ENCODE measurements around the gene FKBP4. TPM values are rescaled to one million over a fixed set of nuclear protein-coding genes. Genes with fewer than 3 reads are reported as not detected.

The FKBP4 gene
- polyA plus RNA-seq (2013) = 72.0 TPM

DNA sequence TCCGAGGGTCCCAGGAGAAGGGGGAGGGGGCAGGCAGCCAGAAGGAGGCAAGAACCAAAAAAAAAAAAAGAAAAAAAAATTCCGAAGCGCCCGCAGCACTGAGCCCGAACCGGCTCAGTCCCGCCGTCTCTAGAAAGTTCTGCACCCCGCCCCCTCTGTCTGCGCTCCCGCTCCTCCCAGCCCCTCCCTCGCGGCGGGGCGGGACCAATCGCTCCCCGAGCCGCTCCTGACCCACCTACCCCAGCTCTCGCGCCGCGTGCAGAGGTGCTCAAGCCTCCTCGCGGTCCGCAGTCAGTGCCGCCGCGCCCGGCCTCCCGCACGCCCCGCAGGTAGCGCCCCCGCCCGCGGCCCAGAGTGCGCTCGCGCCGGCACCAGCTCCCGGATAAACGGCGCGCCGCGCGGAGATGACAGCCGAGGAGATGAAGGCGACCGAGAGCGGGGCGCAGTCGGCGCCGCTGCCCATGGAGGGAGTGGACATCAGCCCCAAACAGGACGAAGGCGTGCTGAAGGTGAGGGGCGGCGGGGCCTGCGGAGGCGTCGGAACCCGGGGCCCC, at the start of gene FKBP4:
TSS of gene FKBP4 (plus strand) at position 235 of the 554 bp plus-strand sequence. CDS start at position 405, 170 bp downstream.
- Histone ChIP-seq H3K27ac (ENCODE audit: insufficient read depth in 1 of 2, low read depth in 1 of 2, low read length in 2 of 2, poor library complexity in 1 of 2, severe bottlenecking in 2 of 2) (peak within 1 kb of the TSS in 1 of 2 experiments; percentile 38), H3K4me1 (ENCODE audit: control extremely low read depth in 1 of 4, control insufficient read depth in 4 of 4, insufficient read depth in 4 of 4, low read length in 3 of 4) (peaks cover 7 to 39% (median 34%) of the 10 kb centered on the region in 4 experiments), H3K27me3 (replicated peaks in 2 of 5; ENCODE audit: control insufficient read depth in 4 of 5, insufficient read depth in 5 of 5, low read length in 4 of 5) (no peaks in the 10 kb centered on the region), H3K4me3 (ENCODE audit: control insufficient read depth in 1 of 7, extremely low read depth in 1 of 7, insufficient read depth in 4 of 7, low read depth in 2 of 7, low read length in 6 of 7) (peak within 1 kb of the TSS; percentile 62 to 87 (median 82)), H3K36me3 (ENCODE audit: control insufficient read depth in 4 of 4, insufficient read depth in 4 of 4, low read length in 3 of 4) (peaks cover 11 to 31% (median 26%) of the 10 kb centered on the region in 4 experiments), H3K9me3 (ENCODE audit: control extremely low read depth in 1 of 5, control insufficient read depth in 4 of 5, insufficient read depth in 2 of 5, low read depth in 1 of 5, low read length in 4 of 5) (no peaks in the 10 kb centered on the region)
- ChIA-PET POLR2A (interaction anchor here (0.6 kb wide), 1 partner anchor 1091 kb away, joined by 4 read pairs; no protein-coding TSS in a partner anchor), CTCF (interaction anchor here (1.4 to 3.8 kb wide), 4 partner anchors 10 to 112 kb away, joined by 4 to 18 read pairs (median 10); no protein-coding TSS in a partner anchor)
- DNase-seq = peak; percentile 85 to 89 (median 87)
- 0% methylated on average over 45 of the region's 63 CpGs for WGBS (ENCODE audit: insufficient coverage)

GRCh38 chr12:2745655-2746054, 49.1 kb upstream of the FKBP4 start:
- WGBS (ENCODE audit: insufficient coverage) = 33% methylated on average over 1 of the region's 2 CpGs
- H3K4me3 ChIP-seq (ENCODE audit: control insufficient read depth in 1 of 7, extremely low read depth in 1 of 7, insufficient read depth in 4 of 7, low read depth in 2 of 7, low read length in 6 of 7) = no peak overlapping the region
- no peak overlapping the region for H3K27ac ChIP-seq (ENCODE audit: insufficient read depth in 1 of 2, low read depth in 1 of 2, low read length in 2 of 2, poor library complexity in 1 of 2, severe bottlenecking in 2 of 2)
- H3K36me3 ChIP-seq (ENCODE audit: control insufficient read depth in 4 of 4, insufficient read depth in 4 of 4, low read length in 3 of 4) = no peaks in the 10 kb centered on the region
- peaks cover 0 to 2% (median 0%) of the 10 kb centered on the region in 5 experiments for H3K27me3 ChIP-seq (replicated peaks in 2 of 5; ENCODE audit: control insufficient read depth in 4 of 5, insufficient read depth in 5 of 5, low read length in 4 of 5)
- no peaks in the 10 kb centered on the region for H3K9me3 ChIP-seq (ENCODE audit: control extremely low read depth in 1 of 5, control insufficient read depth in 4 of 5, insufficient read depth in 2 of 5, low read depth in 1 of 5, low read length in 4 of 5)
- no peak for DNase-seq
- H3K4me1 ChIP-seq (ENCODE audit: control extremely low read depth in 1 of 4, control insufficient read depth in 4 of 4, insufficient read depth in 4 of 4, low read length in 3 of 4) = no peaks in the 10 kb centered on the region
- CTCF ChIA-PET = no interaction called here
- POLR2A ChIA-PET = interaction anchor here (0.6 kb wide), 1 partner anchor 760 kb away, joined by 4 read pairs; no protein-coding TSS in a partner anchor

GRCh38 chr12:2749580-2749979, 45.2 kb upstream of the FKBP4 start:
- no peak overlapping the region for H3K27ac ChIP-seq (ENCODE audit: insufficient read depth in 1 of 2, low read depth in 1 of 2, low read length in 2 of 2, poor library complexity in 1 of 2, severe bottlenecking in 2 of 2)
- H3K4me3 ChIP-seq (ENCODE audit: control insufficient read depth in 1 of 7, extremely low read depth in 1 of 7, insufficient read depth in 4 of 7, low read depth in 2 of 7, low read length in 6 of 7) = no peak overlapping the region
- CTCF ChIA-PET = interaction anchor here (1.3 to 5.6 kb wide), 2 partner anchors 13 to 35 kb away, joined by 3 to 21 read pairs; no protein-coding TSS in a partner anchor
- peaks cover 0 to 6% (median 4%) of the 10 kb centered on the region in 4 experiments for H3K4me1 ChIP-seq (ENCODE audit: control extremely low read depth in 1 of 4, control insufficient read depth in 4 of 4, insufficient read depth in 4 of 4, low read length in 3 of 4)
- H3K27me3 ChIP-seq (replicated peaks in 2 of 5; ENCODE audit: control insufficient read depth in 4 of 5, insufficient read depth in 5 of 5, low read length in 4 of 5) = peaks cover 2 to 32% (median 5%) of the 10 kb centered on the region in 5 experiments
- H3K36me3 ChIP-seq (ENCODE audit: control insufficient read depth in 4 of 4, insufficient read depth in 4 of 4, low read length in 3 of 4) = no peaks in the 10 kb centered on the region
- H3K9me3 ChIP-seq (ENCODE audit: control extremely low read depth in 1 of 5, control insufficient read depth in 4 of 5, insufficient read depth in 2 of 5, low read depth in 1 of 5, low read length in 4 of 5) = no peaks in the 10 kb centered on the region
- POLR2A ChIA-PET = no interaction called here
- no peak for DNase-seq
- 73% methylated on average over 10 of the region's 11 CpGs for WGBS (ENCODE audit: insufficient coverage)

DNA sequence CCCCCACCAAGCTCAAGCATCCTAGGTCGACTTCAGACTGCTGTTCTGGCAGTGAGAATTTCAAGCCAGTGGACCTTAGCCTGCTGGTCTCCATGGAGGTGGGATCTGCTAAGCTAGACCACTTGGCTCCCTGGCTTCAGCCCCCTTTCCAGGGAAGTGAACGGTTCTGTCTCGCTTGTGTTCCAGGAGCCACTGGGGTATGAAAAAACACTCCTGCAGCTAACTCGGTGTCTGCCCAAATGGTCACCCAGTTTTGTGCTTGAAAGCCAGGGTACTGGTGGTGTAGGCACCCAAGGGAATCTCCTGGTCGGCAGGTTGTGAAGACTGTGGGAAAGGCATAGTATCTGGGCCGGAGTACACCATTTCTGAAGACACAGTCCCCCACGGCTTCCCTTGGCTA, 44.6 kb upstream of the FKBP4 start:
- Histone ChIP-seq H3K4me3 (ENCODE audit: control insufficient read depth in 1 of 7, extremely low read depth in 1 of 7, insufficient read depth in 4 of 7, low read depth in 2 of 7, low read length in 6 of 7) (no peak overlapping the region), H3K4me1 (ENCODE audit: control extremely low read depth in 1 of 4, control insufficient read depth in 4 of 4, insufficient read depth in 4 of 4, low read length in 3 of 4) (peaks cover 0 to 6% (median 4%) of the 10 kb centered on the region in 4 experiments), H3K9me3 (ENCODE audit: control extremely low read depth in 1 of 5, control insufficient read depth in 4 of 5, insufficient read depth in 2 of 5, low read depth in 1 of 5, low read length in 4 of 5) (no peaks in the 10 kb centered on the region), H3K36me3 (ENCODE audit: control insufficient read depth in 4 of 4, insufficient read depth in 4 of 4, low read length in 3 of 4) (no peaks in the 10 kb centered on the region), H3K27ac (ENCODE audit: insufficient read depth in 1 of 2, low read depth in 1 of 2, low read length in 2 of 2, poor library complexity in 1 of 2, severe bottlenecking in 2 of 2) (no peak overlapping the region), H3K27me3 (replicated peaks in 2 of 5; ENCODE audit: control insufficient read depth in 4 of 5, insufficient read depth in 5 of 5, low read length in 4 of 5) (peaks cover 3 to 36% (median 10%) of the 10 kb centered on the region in 5 experiments)
- POLR2A ChIA-PET = no interaction called here
- CTCF ChIA-PET = interaction anchor here (1.2 to 5.6 kb wide), 4 partner anchors 29 to 63 kb away, joined by 3 to 21 read pairs (median 4); no protein-coding TSS in a partner anchor
- no peak for DNase-seq
- WGBS (ENCODE audit: insufficient coverage) = 60% methylated on average over 5 of the region's 7 CpGs

DNA sequence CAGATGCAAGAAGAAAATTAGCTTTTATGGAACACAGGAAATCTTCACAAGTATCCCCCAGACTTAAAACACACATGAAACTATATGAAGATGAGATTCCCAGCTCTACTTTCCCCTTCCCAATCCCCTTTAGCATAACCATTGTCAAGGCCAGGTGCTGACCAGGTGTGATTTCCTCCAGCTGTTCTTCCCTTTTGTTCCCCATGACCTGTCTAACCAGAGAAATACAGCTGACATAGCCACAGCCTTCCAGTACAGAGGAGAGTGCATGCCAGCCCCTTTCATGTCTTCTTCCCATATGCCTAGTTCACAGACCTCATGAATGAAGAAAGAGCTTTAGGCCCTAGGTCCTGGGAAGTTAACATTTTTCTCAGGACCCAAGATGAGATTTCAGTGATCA, 43.5 kb upstream of the FKBP4 start:
- POLR2A ChIA-PET = no interaction called here
- Histone ChIP-seq H3K4me3 (ENCODE audit: control insufficient read depth in 1 of 7, extremely low read depth in 1 of 7, insufficient read depth in 4 of 7, low read depth in 2 of 7, low read length in 6 of 7) (no peak overlapping the region), H3K27me3 (replicated peaks in 2 of 5; ENCODE audit: control insufficient read depth in 4 of 5, insufficient read depth in 5 of 5, low read length in 4 of 5) (peaks cover 3 to 36% (median 10%) of the 10 kb centered on the region in 5 experiments), H3K4me1 (ENCODE audit: control extremely low read depth in 1 of 4, control insufficient read depth in 4 of 4, insufficient read depth in 4 of 4, low read length in 3 of 4) (peaks cover 0 to 6% (median 4%) of the 10 kb centered on the region in 4 experiments), H3K36me3 (ENCODE audit: control insufficient read depth in 4 of 4, insufficient read depth in 4 of 4, low read length in 3 of 4) (no peaks in the 10 kb centered on the region), H3K9me3 (ENCODE audit: control extremely low read depth in 1 of 5, control insufficient read depth in 4 of 5, insufficient read depth in 2 of 5, low read depth in 1 of 5, low read length in 4 of 5) (no peaks in the 10 kb centered on the region), H3K27ac (ENCODE audit: insufficient read depth in 1 of 2, low read depth in 1 of 2, low read length in 2 of 2, poor library complexity in 1 of 2, severe bottlenecking in 2 of 2) (no peak overlapping the region)
- DNase-seq = no peak
- CTCF ChIA-PET = interaction anchor here (0.9 to 5.6 kb wide), 12 partner anchors 9 to 170 kb away, joined by 3 to 21 read pairs (median 4); no protein-coding TSS in a partner anchor

DNA sequence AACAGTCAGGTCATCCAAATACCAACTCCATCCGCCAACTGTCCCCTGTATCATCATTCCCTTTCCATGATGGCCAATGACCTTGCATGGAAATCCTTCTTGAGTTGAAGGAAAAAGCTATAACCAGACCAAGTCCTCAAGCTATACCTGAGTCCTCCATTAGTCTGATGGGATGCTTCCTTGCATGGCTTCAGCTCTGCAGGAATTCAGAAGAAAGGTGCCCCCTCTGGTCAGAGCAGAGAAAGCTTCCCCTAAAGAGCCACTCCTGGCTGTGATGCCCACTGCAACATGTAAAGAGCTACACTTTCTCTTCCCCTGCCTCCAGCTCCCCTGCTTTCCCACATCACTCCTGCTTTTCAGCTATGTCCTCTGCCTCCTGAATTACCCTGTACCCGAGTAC, 43.1 kb upstream of the FKBP4 start:
- ChIA-PET POLR2A (no interaction called here), CTCF (interaction anchor here (0.9 to 5.6 kb wide), 12 partner anchors 9 to 171 kb away, joined by 3 to 21 read pairs (median 4); no protein-coding TSS in a partner anchor)
- no peaks in the 10 kb centered on the region for H3K36me3 ChIP-seq (ENCODE audit: control insufficient read depth in 4 of 4, insufficient read depth in 4 of 4, low read length in 3 of 4)
- H3K4me1 ChIP-seq (ENCODE audit: control extremely low read depth in 1 of 4, control insufficient read depth in 4 of 4, insufficient read depth in 4 of 4, low read length in 3 of 4) = peaks cover 0 to 6% (median 4%) of the 10 kb centered on the region in 4 experiments
- no peaks in the 10 kb centered on the region for H3K9me3 ChIP-seq (ENCODE audit: control extremely low read depth in 1 of 5, control insufficient read depth in 4 of 5, insufficient read depth in 2 of 5, low read depth in 1 of 5, low read length in 4 of 5)
- H3K4me3 ChIP-seq (ENCODE audit: control insufficient read depth in 1 of 7, extremely low read depth in 1 of 7, insufficient read depth in 4 of 7, low read depth in 2 of 7, low read length in 6 of 7) = no peak overlapping the region
- no peak for DNase-seq
- H3K27ac ChIP-seq (ENCODE audit: insufficient read depth in 1 of 2, low read depth in 1 of 2, low read length in 2 of 2, poor library complexity in 1 of 2, severe bottlenecking in 2 of 2) = no peak overlapping the region
- 70% methylated on average over 2 of the region's 2 CpGs for WGBS (ENCODE audit: insufficient coverage)
- peaks cover 3 to 36% (median 10%) of the 10 kb centered on the region in 5 experiments for H3K27me3 ChIP-seq (replicated peaks in 2 of 5; ENCODE audit: control insufficient read depth in 4 of 5, insufficient read depth in 5 of 5, low read length in 4 of 5)
